HFF-Myc (cell line): Measurements from ENCODE around the gene INHA.

Source experiments
- DNase-seq: peaks from one replicate; pipeline ENCODE4 v3.0.0-alpha.2; 2011; ENCODE audit warnings: low read depth; ENCODE audit errors: extremely low read depth
- H3K4me3 ChIP-seq: replicated peaks from 2 replicates; pipeline ENCODE4 v1.5.1; 2011; ENCODE audit warnings: low read depth, mild to moderate bottlenecking, control low read depth, low read length
- TF ChIP-seq, protein P1 (sequence below): IDR thresholded peaks from 2 replicates; pipeline ENCODE4 v1.5.1; 2012; ENCODE audit warnings: mild to moderate bottlenecking, low read depth, low read length, control low read depth; ENCODE audit errors: missing control alignments

The INHA gene

DNA sequence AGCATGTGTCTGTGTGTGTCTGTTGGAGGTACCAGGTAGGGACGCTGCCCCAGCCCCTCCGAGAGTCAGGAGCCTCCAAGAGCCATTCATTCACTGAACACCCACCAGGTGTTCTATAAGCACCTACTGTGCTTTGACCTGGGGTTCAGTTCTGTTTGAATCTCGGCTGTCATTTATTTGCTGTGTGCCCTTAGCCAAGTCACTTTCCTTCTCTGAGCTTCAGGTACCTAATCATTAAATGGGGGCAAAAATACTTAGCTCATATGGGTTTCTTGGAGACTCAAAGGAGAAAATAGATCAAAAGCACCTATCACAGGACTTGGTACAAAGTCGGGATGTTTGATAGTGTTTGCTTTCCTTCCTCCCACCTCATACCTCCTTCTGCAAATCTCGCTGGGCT is 44.6 kb upstream of the INHA start:
- TF ChIP-seq, protein P1, sequence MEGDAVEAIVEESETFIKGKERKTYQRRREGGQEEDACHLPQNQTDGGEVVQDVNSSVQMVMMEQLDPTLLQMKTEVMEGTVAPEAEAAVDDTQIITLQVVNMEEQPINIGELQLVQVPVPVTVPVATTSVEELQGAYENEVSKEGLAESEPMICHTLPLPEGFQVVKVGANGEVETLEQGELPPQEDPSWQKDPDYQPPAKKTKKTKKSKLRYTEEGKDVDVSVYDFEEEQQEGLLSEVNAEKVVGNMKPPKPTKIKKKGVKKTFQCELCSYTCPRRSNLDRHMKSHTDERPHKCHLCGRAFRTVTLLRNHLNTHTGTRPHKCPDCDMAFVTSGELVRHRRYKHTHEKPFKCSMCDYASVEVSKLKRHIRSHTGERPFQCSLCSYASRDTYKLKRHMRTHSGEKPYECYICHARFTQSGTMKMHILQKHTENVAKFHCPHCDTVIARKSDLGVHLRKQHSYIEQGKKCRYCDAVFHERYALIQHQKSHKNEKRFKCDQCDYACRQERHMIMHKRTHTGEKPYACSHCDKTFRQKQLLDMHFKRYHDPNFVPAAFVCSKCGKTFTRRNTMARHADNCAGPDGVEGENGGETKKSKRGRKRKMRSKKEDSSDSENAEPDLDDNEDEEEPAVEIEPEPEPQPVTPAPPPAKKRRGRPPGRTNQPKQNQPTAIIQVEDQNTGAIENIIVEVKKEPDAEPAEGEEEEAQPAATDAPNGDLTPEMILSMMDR = no peak
- no peak for DNase-seq
- no peak overlapping the region for H3K4me3 ChIP-seq

DNA sequence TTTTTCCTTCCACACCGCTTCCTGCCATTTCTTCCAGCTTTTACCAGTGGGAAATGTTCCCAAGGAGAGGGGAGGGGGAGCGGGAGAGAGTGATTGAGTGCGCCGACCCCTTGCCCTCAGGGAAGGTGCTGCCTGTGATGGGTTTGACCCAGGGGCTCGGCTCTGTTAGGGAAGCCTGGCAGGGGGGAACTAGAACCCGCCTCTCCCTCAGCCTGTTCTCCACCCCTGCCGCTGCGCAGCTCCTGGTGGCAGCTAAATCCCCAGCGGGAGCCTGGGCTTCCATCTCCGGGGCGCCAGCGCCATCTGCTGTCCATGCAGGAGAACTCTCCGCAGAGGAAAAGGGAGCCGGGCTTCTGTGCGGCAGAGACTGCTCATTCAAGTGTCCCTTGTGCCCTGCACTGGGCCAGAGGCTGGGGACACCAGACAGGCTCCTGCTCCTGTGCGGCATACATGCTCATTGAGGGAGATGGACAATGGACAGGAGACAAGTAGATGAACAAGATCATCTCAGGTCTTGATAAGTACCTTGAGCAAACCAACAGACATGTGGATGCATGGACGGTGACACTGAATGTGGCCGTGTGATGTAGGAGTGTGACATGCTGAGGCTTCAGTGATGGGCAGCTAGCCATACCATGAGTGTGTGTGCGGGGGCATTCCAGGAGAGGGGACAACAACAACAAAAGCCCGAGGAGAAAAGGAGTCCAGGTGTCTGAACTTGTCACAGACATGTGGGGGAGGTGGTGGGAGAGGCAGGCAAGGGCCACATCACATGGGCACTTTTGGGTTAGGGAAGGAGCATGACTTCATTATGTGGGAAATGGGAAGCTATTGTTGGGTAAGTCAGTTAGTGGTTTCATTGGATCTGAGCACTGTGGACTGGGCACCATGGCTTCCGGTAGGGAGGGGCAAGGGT is 41.8 kb upstream of the INHA start:
- no peak overlapping the region for H3K4me3 ChIP-seq
- DNase-seq = peak; percentile 47
- TF ChIP-seq, protein P1 = peak; percentile 95

DNA sequence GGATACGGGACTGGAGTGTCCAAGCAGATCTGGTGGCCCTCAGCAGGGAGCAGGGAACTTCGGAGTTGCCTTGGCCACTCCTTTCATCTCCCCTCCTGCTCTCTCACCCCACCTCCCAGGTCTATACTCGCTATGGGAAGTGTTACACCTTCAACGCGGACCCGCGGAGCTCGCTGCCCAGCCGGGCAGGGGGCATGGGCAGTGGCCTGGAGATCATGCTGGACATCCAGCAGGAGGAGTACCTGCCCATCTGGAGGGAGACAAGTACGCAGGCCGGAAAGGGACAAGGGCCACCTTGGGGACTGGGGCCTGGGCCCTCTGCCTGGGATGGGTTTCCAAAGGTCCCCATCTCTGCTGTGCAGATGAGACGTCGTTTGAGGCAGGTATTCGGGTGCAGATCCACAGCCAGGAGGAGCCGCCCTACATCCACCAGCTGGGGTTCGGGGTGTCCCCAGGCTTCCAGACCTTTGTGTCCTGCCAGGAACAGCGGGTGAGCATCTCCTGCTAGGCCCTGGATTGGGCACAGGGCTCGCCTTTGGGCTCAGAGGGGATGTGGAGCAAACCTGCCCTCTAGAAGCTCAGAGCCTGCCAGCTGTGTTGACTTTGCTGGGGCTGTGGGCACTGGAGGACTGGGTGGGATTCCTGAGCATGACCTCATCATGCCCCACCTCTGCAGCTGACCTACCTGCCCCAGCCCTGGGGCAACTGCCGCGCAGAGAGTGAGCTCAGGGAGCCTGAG is 40.3 kb upstream of the INHA start:
- TF ChIP-seq, protein P1 = no peak
- no peak overlapping the region for H3K4me3 ChIP-seq
- DNase-seq = no peak

DNA sequence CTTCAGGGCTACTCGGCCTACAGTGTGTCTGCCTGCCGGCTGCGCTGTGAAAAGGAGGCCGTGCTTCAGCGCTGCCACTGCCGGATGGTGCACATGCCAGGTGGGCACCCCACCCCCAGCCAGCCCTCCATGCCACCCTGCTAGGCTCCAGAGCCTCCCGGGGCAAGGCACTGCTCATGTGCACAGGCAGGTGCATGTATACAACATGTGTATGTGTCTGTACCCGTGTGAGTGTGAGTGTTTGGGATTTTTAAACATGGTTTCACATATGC is 39.8 kb upstream of the INHA start:
- DNase-seq = no peak
- TF ChIP-seq, protein P1 = no peak
- no peak overlapping the region for H3K4me3 ChIP-seq

DNA sequence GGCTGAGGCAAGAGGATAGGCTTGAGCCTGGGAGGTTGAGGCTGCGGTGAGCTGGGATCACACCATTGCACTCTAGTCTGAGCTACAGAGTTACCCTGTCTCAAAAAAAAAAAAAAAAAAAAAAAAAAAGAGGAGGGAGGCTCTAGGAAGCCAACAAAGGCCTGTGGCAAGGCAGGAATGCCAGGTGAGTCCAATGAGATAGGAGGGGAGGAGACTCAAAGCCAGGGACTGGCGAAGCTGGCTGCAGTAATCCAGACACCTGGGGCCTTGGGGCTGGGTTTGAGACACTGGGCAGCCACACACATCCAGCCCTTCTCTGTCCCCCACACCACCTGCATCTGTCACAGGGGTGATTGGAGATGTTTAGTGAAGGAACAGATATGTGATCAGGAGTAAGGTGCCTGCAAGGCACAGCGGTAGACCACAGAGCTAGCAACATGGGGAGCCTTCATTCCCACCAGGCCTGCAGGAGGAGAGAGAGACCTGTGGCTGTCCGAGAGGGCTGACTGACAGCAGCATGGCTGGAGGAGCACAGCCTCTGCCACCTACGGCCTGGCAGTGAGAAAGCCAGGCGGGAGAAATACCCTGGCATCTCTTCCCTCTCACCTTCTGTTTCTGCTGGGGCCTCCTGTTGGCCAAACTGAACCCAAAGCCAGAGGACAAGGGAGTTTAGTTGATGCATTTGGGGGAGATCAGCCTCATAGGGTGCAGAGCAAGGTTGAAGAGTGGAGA is 38.0 kb upstream of the INHA start:
- TF ChIP-seq, protein P1 = no peak
- DNase-seq = no peak
- H3K4me3 ChIP-seq = no peak overlapping the region

DNA sequence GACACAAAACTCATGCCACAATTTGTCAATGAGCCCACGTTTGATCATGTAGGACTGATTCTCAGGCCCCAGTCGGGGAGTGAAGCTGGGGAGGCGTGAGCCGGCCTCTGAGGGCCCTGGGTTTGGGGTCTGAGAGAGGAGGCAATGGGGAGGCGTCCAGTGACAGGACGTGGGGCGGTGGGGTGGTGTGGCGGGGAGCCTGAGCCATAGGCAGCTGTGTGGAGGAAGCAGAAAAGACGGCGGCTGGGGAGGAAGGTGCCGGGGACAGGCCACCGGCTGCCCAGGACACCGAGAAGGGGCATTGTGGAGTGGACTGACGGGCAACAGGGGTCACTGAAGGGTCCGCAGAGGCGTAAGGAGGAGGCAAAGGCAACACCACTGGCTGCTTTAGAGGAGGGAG is 35.7 kb upstream of the INHA start:
- DNase-seq = no peak
- H3K4me3 ChIP-seq = no peak overlapping the region
- TF ChIP-seq, protein P1 = no peak
